SKM-1 (cell line): ENCODE data around the gene VWA2.

Experiments used
- DNase-seq: peaks from one replicate; lab custom pipeline; 2025; ENCODE audit not compliant: unreplicated experiment; lab: John Stamatoyannopoulos, UW

Gene VWA2

DNA sequence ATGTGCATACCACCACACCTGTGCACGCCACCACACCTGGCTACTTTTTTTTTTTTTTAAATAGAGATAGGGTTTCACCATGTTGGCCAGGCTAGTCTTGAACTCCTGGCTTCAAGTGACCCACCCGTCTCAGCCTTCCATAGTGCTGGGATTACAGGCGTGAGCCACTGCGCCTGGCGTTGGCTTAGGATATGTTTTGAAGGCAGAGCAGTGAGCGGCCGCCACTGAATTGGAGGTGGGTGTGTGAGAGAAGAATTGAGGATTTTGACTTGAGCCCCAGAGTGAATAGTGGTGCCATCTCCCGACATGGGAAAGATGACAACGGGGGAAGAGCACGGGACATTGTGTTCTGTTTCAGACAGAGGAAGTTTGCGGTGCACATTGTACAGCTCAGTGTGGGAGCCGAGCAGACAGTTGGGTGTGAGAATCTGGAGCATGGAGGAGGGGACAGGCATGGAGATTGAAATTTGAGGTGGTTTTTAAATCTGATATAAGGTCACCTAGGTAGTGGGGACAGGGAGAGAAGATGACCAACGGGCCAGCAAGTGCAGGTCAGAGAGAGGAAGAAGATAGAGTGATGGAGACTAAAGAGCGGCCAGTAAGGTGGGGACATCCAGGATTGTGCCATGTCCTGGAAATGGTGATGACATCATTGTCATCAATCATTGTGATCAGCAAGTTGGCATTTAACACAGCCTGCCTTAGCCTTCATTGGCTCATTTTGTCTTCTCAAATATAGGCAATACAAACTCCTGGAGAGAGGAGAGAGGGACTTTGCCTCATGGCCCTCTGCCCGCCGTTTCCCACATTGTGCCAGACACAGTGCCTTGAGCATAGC lies 35.8 kb downstream of the VWA2 start:
- no peak for DNase-seq

DNA sequence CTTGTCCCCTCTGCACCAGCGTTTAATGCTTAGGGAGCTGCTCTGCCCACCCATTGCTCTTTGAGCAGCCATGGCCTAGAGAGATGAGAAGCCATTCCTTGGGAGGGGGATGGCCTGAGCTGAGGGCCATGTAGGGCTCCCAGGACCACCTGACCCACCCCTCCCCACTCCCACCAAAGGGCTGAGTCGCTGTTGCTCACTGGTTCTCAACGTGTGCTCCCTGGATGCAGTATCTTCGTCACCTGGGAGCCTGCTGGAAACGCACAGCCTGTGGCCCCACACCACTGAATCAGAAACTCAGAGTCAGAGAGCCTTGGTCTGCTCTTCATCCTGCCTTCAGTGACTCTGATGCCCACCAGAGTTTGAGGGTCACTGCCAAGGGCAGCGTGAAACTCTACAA lies 37.0 kb downstream of the VWA2 start:
- DNase-seq: no peak

DNA sequence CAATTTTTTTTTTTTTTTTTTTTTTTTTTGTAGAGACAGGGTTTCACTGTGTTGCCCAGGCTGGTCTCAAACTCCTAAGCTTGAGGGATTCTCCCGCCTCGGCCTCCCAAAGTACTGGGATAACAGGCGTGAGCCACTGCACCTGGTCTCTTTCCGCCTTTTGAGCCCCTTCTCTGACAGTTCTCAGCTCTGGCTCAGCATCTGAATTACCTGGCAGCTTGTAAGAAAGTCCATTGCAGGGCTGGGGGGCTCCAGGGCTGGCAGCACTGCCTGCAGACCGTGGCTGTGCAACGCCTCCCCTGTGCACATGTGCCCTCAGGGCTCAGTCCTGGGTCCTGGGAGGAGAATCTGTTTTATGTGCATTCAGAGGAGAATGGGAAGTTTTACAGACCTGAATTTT lies 37.6 kb downstream of the VWA2 start:
- no peak for DNase-seq

DNA sequence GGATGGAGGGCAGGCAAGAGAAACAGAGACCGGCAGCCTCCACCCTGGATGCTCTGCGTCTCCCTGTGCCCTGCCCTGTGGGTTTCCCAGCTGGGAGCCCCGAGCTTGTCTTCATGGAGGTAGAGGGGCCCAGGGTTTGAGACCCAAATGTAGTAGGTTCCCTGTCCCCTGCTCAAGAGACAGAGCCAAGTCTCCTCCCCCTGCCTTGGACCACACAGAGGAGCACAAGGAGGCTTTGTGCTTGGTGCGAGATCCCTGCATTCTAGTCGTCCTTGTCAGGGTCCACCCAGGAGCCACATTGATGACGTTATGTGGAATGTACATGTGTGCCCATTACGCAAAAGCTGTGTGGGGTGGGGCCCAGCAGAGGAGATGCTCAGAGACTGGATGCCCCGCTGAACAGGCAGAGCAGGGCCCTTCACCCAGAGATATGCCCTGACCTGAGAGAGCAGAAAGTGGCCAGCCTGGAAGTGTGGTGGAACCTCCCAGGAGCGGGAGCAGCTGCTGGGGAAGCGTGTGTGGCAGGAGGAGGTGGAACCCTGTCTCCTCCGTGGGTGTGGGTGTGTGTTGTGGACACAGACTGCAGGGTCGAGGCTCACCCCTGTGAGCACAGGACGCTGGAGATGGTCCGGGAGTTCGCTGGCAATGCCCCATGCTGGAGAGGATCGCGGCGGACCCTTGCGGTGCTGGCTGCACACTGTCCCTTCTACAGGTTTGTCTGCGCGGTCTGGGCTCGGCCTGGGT lies 39.3 kb downstream of the VWA2 start:
- no peak for DNase-seq

DNA sequence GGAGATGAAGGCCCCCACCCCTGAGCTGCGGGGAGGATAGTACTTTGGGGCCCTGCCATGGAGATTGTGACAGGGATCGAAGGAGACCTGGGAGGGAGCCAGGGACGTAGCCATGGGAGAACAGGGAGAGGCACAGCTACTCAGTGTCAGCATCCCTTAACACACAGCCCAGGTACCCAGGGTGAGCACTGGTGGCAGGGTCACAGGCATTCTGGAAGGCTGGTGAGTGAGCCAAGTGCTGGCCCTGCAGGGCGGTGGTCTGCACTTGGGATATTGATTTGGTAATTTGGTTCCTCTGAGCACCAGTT lies 39.8 kb downstream of the VWA2 start:
- DNase-seq: no peak

DNA sequence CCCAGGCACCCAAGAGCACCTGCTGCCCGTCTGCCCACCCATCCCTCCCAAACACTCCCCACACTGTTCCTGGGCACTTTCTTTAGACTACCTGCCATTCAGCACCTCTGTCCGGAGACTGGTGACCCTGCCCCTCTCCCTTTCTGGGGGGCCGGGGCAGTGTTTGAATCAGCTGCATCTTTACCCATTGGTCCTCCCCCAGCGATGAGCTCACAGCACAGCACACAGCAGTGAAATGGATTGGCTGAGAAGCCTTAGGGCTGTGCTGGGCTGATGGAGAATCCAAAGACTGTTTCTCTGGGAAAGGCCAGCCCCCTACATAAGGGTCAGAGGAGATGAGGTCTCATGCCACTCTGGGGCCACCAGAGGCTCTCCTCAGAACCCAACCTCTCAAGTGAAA lies 40.2 kb downstream of the VWA2 start:
- DNase-seq: no peak

- no peak for DNase-seq
Measured at GRCh38 chr10:114279901-114280644, 41.0 kb downstream of the VWA2 start.

DNA sequence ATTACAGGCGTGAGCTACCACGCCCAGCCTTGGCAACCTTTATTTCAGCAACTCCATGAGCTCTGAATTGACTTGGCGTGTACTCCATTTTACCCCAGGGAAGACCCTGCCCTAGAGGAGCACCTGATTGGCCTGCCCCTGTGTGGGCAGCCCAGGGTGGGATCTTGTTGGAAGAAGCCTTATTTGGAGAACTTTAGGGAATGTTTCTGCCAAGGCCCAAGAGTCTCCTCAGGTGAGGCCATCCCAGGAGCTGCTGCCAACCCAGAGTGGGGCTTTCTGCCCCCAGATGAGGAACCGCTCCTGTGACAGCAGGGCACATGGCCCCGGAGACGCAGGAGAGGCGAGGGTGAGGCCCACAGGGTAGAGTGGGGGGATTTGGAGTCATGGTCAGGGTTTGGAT lies 42.0 kb downstream of the VWA2 start:
- no peak for DNase-seq

GRCh38 chr10:114281461-114281860 lies 42.4 kb downstream of the VWA2 start:
- DNase-seq: no peak

DNA sequence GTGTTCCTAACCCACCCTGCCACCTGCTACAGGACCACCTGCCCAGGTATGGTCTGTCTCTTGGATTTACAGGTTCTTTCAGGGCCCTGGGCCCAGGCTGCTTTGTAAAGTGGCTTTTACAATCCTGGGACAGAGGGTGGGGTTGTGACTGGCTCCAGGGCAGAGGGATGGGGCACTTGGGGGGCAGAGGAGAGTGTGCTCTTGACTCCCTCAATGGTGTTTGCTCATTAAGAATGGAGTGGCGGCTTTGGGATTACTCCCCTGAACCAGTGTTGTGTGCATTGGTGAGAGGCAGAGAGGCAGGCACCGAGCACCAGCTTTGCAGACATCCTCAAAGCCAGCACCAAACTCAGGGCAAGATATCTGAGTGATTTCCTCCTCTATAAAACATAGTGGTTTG lies 43.5 kb downstream of the VWA2 start:
- DNase-seq: no peak

DNA sequence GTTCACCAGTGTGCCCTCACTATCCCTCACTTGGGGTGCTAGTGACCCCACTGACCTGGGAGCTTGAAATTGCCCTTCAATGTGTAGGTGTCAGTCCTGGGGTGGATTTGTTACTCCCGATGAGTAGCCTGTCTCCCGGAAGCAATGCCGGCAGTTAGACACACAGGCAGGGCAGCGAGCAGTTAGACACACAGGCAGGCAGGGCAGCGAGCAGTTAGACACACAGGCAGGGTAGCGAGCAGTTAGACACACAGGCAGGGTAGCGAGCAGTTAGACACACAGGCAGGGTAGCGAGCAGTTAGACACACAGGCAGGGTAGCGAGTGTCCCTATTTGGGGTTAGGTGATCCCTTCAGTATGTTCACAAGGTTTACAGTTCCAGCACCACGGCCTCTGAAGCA lies 44.0 kb downstream of the VWA2 start:
- no peak for DNase-seq

DNA sequence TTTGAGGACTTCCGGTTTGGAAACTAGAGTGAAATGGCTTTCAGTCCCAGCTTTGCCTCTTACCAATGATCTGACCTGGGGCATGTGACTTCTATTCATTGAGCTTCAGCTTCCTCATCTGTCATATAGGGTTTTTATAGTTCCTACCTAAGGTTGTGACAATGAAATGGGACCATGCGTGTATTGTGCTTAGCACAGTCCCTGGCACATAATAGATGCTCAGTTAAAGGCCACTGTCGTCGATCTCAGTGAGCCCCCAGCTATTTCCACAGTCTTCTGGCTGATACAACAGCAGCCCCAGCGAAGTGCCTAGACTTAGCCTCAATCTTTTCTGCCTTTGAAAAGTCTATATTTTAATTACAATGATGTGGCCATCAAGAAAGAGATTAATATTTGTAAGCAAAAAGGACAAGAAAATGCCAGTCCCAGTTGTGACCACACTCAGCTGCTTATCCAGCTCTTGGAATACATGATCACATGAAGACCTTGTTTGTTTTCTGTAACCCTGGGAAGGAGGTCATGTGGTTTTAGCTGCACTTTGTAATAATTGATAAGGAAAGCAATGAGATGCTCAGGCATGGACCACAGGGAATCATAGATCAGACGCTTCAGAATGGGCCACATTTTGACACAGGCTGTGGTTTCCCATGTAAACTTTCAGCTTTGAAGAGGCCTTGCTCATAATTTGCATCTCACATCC lies 44.6 kb downstream of the VWA2 start:
- no peak for DNase-seq

DNA sequence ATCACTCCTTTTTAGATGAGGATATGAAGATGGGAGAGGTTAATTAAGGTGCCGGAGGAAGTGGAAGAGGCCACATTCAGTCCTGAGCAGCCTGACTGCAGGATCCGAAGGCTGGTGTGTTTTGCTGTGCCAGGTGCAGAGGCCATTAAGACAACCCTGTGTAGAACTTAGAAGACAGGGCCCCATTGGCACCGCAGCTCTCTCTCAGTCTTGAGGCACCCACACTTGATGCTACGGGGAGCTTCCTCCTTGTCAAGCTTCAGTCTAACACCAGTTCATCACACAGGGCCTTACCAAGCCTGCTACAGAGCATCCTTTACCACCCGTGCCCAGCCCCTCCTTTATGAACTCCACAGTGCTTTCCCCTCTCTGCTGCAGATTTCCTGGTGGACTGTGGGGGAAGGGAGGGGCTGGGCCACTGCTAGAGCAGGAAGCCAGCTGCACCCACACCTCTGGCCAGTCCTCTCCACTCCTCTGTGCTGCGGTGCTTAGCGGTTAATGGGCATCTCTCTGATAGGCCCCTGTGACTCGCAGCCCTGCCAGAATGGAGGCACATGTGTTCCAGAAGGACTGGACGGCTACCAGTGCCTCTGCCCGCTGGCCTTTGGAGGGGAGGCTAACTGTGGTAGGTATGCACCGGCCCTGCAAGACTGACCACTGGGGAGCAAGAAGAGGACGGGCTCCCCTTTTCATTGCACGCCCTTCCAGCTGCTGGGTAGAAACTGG lies 45.5 kb downstream of the VWA2 start:
- no peak for DNase-seq

DNA sequence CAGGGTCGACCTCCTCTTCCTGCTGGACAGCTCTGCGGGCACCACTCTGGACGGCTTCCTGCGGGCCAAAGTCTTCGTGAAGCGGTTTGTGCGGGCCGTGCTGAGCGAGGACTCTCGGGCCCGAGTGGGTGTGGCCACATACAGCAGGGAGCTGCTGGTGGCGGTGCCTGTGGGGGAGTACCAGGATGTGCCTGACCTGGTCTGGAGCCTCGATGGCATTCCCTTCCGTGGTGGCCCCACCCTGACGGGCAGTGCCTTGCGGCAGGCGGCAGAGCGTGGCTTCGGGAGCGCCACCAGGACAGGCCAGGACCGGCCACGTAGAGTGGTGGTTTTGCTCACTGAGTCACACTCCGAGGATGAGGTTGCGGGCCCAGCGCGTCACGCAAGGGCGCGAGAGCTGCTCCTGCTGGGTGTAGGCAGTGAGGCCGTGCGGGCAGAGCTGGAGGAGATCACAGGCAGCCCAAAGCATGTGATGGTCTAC lies 46.9 kb downstream of the VWA2 start:
- DNase-seq: no peak

GRCh38 chr10:114286921-114287320 lies 47.9 kb downstream of the VWA2 start:
- no peak for DNase-seq

GRCh38 chr10:114288424-114289095 lies 49.5 kb downstream of the VWA2 start:
- DNase-seq: no peak

DNA sequence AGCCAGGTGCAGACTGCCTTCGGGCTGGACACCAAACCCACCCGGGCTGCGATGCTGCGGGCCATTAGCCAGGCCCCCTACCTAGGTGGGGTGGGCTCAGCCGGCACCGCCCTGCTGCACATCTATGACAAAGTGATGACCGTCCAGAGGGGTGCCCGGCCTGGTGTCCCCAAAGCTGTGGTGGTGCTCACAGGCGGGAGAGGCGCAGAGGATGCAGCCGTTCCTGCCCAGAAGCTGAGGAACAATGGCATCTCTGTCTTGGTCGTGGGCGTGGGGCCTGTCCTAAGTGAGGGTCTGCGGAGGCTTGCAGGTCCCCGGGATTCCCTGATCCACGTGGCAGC lies 50.0 kb downstream of the VWA2 start:
- DNase-seq: no peak

DNA sequence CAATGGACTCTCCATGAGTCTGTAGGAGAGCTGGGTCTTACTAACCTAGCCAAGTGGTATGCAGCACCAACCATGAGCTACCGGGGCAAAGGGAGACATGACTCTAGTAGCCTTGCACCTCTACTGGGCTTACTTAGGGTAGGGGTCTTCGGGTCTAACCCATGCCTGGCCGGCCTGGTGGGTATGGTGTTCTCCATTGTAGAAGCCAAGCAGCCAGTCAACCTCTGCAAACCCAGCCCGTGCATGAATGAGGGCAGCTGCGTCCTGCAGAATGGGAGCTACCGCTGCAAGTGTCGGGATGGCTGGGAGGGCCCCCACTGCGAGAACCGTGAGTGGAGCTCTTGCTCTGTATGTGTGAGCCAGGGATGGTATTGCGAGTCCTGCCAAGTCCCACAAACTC lies 51.0 kb downstream of the VWA2 start:
- no peak for DNase-seq

- DNase-seq: no peak
Measured at GRCh38 chr10:114291076-114291475, 52.0 kb downstream of the VWA2 start.

DNA sequence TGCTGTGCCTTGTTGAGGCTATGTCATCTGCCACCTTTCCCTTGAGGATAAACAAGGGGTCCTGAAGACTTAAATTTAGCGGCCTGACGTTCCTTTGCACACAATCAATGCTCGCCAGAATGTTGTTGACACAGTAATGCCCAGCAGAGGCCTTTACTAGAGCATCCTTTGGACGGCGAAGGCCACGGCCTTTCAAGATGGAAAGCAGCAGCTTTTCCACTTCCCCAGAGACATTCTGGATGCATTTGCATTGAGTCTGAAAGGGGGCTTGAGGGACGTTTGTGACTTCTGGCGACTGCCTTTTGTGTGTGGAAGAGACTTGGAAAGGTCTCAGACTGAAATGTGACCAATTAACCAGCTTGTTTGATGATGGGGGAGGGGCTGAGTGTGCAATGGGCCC lies 52.5 kb downstream of the VWA2 start:
- DNase-seq: no peak
